Measurements from ENCODE around the gene ZNF619. TPM values are rescaled to one million over a fixed set of nuclear protein-coding genes. Genes with fewer than 3 reads are reported as not detected.
"Not testable (repeated sequence)": the region's sequence is repeated elsewhere in the genome, so short reads cannot be mapped to it uniquely, and the experiment has no call there.

The ZNF619 gene
- total and polyA plus RNA-seq, 8 donors: 0.76 to 7.1 (median 3.6) TPM

DNA sequence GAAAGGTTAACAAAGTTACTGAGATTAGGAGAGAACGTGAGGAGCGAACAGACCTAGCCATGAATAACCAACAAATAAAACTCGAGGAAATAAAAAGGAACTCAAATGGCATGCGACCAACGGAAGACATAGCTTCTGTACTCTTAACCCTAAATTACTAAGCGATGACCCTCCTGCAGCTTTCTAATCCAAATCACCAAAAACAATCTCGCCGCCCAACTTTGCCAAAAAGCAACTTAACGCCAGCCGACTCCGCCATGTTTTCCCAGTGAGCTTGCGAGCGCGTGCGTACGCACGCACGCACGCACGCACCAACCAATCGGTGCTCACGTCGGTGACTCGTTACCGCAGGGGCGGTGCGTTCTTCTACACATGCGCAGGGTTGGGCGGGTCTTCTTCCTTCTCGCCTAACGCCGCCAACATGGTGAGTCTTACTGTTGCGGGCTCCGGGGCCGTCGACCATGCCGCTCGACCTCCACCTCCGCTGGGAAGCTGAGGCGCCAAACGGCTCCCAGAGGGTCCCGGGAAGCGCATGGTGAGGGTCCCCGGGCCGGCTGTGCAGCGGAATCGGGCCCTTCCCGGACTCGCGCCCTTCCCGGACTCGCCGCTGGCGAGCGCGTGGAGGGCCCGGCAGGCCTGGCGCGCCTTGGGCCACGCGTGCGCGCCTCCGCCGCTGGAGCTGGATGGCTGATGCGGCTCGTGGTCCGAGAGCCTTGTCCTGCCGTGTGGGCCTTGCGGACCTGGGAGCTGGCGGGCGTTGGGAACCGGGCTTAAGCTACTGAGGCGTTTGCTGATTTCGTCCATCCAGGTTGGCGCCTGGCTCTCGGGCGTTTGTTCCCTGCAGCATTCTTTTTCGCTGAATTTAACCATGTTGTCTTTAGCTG lies 19.7 kb upstream of the ZNF619 start, which contains the start of gene RPL14:
Gene RPL14, plus strand, starts transcription at position 400 of the 884 bp plus-strand sequence. Its CDS starts 133 bp downstream, at position 533.
- 0% methylated on average over 75 to 79 of the region's 79 CpGs for WGBS, 2 donors
- H3K27ac ChIP-seq: peak within 1 kb of the TSS; percentile 69 to 83 (median 75)

DNA sequence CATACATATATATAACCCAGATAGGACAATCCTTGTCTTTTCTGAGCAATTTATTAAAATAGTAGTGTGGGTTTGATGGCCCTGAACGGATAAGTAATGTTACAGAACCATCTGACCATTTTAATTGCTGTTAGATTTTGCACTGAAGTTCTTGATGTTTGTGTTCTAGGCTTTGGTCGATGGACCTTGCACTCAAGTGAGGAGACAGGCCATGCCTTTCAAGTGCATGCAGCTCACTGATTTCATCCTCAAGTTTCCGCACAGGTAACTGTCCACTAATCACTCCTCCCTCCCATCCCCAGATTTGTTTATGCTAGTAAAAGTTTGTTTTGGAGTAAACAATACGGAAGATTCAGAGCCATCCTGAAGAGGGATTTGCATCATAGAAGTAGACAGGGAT lies 18.4 kb upstream of the ZNF619 start:
- Histone ChIP-seq H3K27ac (no peak overlapping the region), H3K4me3 (peak overlapping the region in 3 of 4 donors; percentile 66 to 96 (median 66)), H3K4me1 (peaks cover 10 to 15% (median 13%) of the 10 kb centered on the region in 3 donors), H3K9me3 (no peaks in the 10 kb centered on the region), H3K27me3 (no peaks in the 10 kb centered on the region), H3K36me3 (peaks cover 3 to 54% (median 27%) of the 10 kb centered on the region in 3 donors)
- WGBS, 2 donors: 84 to 88% methylated on average over 4 of the region's 4 CpGs
- FAIRE-seq (no peak), ATAC-seq (no peak), DNase-seq (no peak)
- TF ChIP-seq, protein P1, sequence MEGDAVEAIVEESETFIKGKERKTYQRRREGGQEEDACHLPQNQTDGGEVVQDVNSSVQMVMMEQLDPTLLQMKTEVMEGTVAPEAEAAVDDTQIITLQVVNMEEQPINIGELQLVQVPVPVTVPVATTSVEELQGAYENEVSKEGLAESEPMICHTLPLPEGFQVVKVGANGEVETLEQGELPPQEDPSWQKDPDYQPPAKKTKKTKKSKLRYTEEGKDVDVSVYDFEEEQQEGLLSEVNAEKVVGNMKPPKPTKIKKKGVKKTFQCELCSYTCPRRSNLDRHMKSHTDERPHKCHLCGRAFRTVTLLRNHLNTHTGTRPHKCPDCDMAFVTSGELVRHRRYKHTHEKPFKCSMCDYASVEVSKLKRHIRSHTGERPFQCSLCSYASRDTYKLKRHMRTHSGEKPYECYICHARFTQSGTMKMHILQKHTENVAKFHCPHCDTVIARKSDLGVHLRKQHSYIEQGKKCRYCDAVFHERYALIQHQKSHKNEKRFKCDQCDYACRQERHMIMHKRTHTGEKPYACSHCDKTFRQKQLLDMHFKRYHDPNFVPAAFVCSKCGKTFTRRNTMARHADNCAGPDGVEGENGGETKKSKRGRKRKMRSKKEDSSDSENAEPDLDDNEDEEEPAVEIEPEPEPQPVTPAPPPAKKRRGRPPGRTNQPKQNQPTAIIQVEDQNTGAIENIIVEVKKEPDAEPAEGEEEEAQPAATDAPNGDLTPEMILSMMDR (IDR thresholded peaks at IDR 0.05): no peak
- intact Hi-C loops (cut with DNase I): no loop called here

More for the DNA sequence above, 19.7 kb upstream of the ZNF619 start, which contains the start of gene RPL14:
- H3K9me3 ChIP-seq: no peaks in the 10 kb centered on the region
- H3K27me3 ChIP-seq: no peaks in the 10 kb centered on the region
- no peak for FAIRE-seq
- intact Hi-C loops (cut with DNase I): no loop called here
- H3K4me1 ChIP-seq: peaks cover 10 to 17% (median 16%) of the 10 kb centered on the region in 3 donors
- DNase-seq: peak; percentile 94 to 98 (median 96)
- TF ChIP-seq, protein P1 (IDR thresholded peaks at IDR 0.05): no peak
- peak within 1 kb of the TSS; percentile 66 to 96 (median 80) for H3K4me3 ChIP-seq
- H3K36me3 ChIP-seq: peaks cover 0 to 41% (median 17%) of the 10 kb centered on the region in 3 donors
- peak; percentile 80 to 89 (median 84) for ATAC-seq

DNA sequence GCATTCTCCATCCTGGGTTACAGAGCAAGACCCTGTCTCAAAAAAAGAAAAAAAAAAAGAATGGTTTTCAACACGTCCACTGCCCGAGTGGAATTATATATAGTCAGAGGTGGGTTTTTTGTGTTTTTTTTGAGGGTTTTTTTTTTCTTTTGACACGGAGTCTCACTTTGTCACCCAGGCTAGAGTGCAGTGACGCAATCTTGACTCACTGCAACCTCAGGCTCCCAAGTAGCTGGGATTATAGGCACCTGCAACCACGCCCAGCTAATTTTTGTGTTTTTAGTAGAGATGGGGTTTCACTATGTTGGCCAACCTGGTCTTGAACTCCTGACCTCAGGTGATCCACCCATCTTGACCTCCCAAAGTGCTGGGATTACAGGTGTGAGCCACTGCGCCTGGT lies 16.4 kb upstream of the ZNF619 start:
- WGBS, 2 donors: 88 to 89% methylated on average over 5 to 6 of the region's 6 CpGs
- intact Hi-C loops (cut with DNase I): not testable (repeated sequence)

DNA sequence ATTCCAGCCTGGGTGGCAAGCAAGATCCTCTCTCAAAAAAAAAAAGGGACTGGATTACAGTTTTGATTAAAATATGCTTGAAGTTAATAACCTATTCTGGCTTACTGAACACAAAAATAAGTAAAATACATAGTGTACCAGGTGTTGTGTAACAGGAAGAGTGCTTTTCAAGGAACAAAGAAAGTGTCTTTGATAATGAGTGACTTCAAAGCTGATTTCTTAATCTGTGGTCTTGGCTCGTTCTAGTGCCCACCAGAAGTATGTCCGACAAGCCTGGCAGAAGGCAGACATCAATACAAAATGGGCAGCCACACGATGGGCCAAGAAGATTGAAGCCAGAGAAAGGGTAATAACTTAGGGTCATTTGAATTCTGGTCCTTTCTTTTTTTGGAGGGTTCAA lies 15.8 kb upstream of the ZNF619 start:
- DNase-seq: no peak
- ATAC-seq: no peak
- no peaks in the 10 kb centered on the region for H3K9me3 ChIP-seq
- intact Hi-C loops (cut with DNase I): no loop called here
- no peak overlapping the region for H3K4me3 ChIP-seq
- TF ChIP-seq, protein P1 (IDR thresholded peaks at IDR 0.05): no peak
- H3K4me1 ChIP-seq: peaks cover 10 to 15% (median 13%) of the 10 kb centered on the region in 3 donors
- no peaks in the 10 kb centered on the region for H3K27me3 ChIP-seq
- 71 to 75% methylated on average over 3 of the region's 3 CpGs for WGBS, 2 donors
- peaks cover 3 to 62% (median 35%) of the 10 kb centered on the region in 3 donors for H3K36me3 ChIP-seq
- FAIRE-seq: no peak
- no peak overlapping the region for H3K27ac ChIP-seq

More for the DNA sequence above, 16.4 kb upstream of the ZNF619 start:
- Histone ChIP-seq H3K36me3 (peaks cover 3 to 62% (median 35%) of the 10 kb centered on the region in 3 donors), H3K4me1 (peaks cover 10 to 15% (median 13%) of the 10 kb centered on the region in 3 donors)
- not testable (repeated sequence) for H3K27ac ChIP-seq, ATAC-seq, FAIRE-seq, H3K9me3 ChIP-seq, H3K4me3 ChIP-seq, H3K27me3 ChIP-seq, DNase-seq

DNA sequence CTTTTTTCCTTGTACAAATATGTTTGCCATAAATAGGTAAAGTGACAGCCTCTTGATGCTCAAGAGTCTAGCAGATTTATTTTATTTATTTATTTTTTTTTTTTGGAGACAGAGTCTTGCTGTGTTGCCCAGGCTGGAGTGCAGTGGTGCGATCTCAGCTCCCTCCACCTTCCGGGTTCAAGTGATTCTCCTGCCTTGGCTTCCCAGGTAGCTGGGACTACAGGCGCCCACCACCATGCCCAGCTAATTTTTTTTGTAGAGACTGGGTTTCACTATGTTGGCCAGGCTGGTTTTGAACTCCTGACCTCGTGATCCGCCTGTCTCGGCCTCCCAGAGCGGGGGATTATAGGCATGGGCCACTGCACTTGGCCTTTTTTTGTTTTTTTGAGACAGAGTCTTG lies 14.1 kb upstream of the ZNF619 start:
- WGBS, 2 donors: 93 to 97% methylated on average over 7 of the region's 7 CpGs
- FAIRE-seq; intact Hi-C loops (cut with DNase I); H3K4me3 ChIP-seq; H3K27ac ChIP-seq; ATAC-seq; H3K27me3 ChIP-seq; H3K9me3 ChIP-seq; DNase-seq: not testable (repeated sequence)
- H3K4me1 ChIP-seq: peaks cover 10 to 15% (median 13%) of the 10 kb centered on the region in 3 donors
- H3K36me3 ChIP-seq: peaks cover 3 to 62% (median 35%) of the 10 kb centered on the region in 3 donors

All from pancreas (tissue), 10 donors.